NT2/D1 (cell line): ENCODE data around the gene POMT2.

ENCODE experiments used
- DNase-seq: peaks from one replicate; pipeline ENCODE4 v3.0.0-alpha.2; 2011; ENCODE audit warnings: low read depth, low spot score
- H3K27me3 ChIP-seq: 2 replicates; pipeline ENCODE4 v1.6.0; 2011; ENCODE audit warnings: mild to moderate bottlenecking; ENCODE audit not compliant: insufficient read length, insufficient read depth
- H3K36me3 ChIP-seq: 2 replicates; pipeline ENCODE4 v1.6.1; 2011; ENCODE audit warnings: mild to moderate bottlenecking, low read length, mixed read lengths; ENCODE audit not compliant: insufficient read depth, insufficient read length
- H3K4me1 ChIP-seq: 2 replicates; pipeline ENCODE4 v1.5.1; 2011; ENCODE audit not compliant: insufficient read depth, insufficient read length
- H3K4me3 ChIP-seq: 2 replicates; pipeline ENCODE4 v1.5.1; 2011; ENCODE audit warnings: low read depth; ENCODE audit not compliant: insufficient read length
- H3K9ac ChIP-seq: 2 replicates; pipeline ENCODE4 v1.6.0; 2011; ENCODE audit warnings: low read depth; ENCODE audit not compliant: insufficient read length
- H3K9me3 ChIP-seq: 2 replicates; pipeline ENCODE4 v1.5.1; 2011; ENCODE audit warnings: mild to moderate bottlenecking, low read length; ENCODE audit not compliant: insufficient read depth
- SUZ12 ChIP-seq: IDR thresholded peaks from 2 replicates; pipeline ENCODE4 v1.6.1; 2011; ENCODE audit not compliant: insufficient read length, insufficient read depth; ENCODE audit errors: extremely low read depth
- YY1 ChIP-seq: IDR thresholded peaks from 2 replicates; pipeline ENCODE4 v1.6.1; 2011; ENCODE audit not compliant: insufficient read length, insufficient read depth
- ZNF274 ChIP-seq: IDR thresholded peaks from 2 replicates; pipeline ENCODE4 v1.6.1; 2011; ENCODE audit warnings: mild to moderate bottlenecking, low read depth, low read length

POMT2 gene

GRCh38 chr14:77299771-77300170 is 20.9 kb downstream of the POMT2 start:
- no peak overlapping the region for H3K9ac ChIP-seq
- H3K9me3 ChIP-seq, result no peaks in the 10 kb centered on the region
- H3K4me1 ChIP-seq, result peaks cover 7% of the 10 kb centered on the region
- no peak for DNase-seq
- H3K27me3 ChIP-seq, result no peaks in the 10 kb centered on the region
- peaks cover 53% of the 10 kb centered on the region for H3K36me3 ChIP-seq
- H3K4me3 ChIP-seq, result no peak overlapping the region
- TF ChIP-seq SUZ12, result no peak
- no peak for TF ChIP-seq ZNF274
- TF ChIP-seq YY1, result no peak

DNA sequence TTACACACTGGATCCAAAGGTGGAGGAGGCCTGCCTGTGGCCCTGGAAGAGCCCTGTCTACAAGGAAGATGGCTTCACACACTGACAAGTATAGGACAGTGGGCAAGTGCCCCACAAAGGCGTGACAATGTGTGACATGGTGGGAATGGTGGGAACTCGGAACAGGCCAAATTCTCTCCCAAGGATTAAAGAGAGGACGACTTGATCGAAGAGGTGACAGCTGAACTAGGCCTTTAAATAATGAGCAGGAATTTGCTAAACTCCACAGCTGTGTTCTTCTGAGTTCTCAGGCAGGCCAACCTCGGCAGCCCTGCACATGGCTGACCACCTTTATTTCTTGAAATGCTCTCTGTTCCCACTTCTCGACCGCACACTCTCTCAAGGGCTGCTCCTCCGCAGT is 23.8 kb downstream of the POMT2 start:
- DNase-seq, result no peak
- H3K9me3 ChIP-seq, result no peaks in the 10 kb centered on the region
- H3K27me3 ChIP-seq, result no peaks in the 10 kb centered on the region
- H3K4me3 ChIP-seq, result no peak overlapping the region
- TF ChIP-seq ZNF274 (no peak), SUZ12 (no peak), YY1 (no peak)
- H3K36me3 ChIP-seq, result peaks cover 54% of the 10 kb centered on the region
- no peak overlapping the region for H3K9ac ChIP-seq
- peaks cover 2% of the 10 kb centered on the region for H3K4me1 ChIP-seq

- no peak for DNase-seq
- peaks cover under 1% of the 10 kb centered on the region for H3K4me1 ChIP-seq
- H3K9ac ChIP-seq, result no peak overlapping the region
- TF ChIP-seq SUZ12 (no peak), ZNF274 (no peak), YY1 (no peak)
- no peaks in the 10 kb centered on the region for H3K27me3 ChIP-seq
- peaks cover 47% of the 10 kb centered on the region for H3K36me3 ChIP-seq
- H3K9me3 ChIP-seq, result no peaks in the 10 kb centered on the region
- H3K4me3 ChIP-seq, result no peak overlapping the region
Observed at GRCh38 chr14:77296155-77296554, 24.5 kb downstream of the POMT2 start.

- Histone ChIP-seq H3K4me1 (no peaks in the 10 kb centered on the region), H3K27me3 (no peaks in the 10 kb centered on the region), H3K4me3 (no peak overlapping the region), H3K9me3 (no peaks in the 10 kb centered on the region), H3K36me3 (peaks cover 35% of the 10 kb centered on the region), H3K9ac (no peak overlapping the region)
- no peak for DNase-seq
- no peak for TF ChIP-seq SUZ12
- no peak for TF ChIP-seq ZNF274
- TF ChIP-seq YY1, result no peak
Observed at GRCh38 chr14:77290705-77291104, 30.0 kb downstream of the POMT2 start.

GRCh38 chr14:77286576-77286975 is 34.1 kb downstream of the POMT2 start:
- H3K36me3 ChIP-seq, result peaks cover 56% of the 10 kb centered on the region
- no peak overlapping the region for H3K9ac ChIP-seq

GRCh38 chr14:77284466-77284865 is 36.2 kb downstream of the POMT2 start:
- H3K36me3 ChIP-seq, result peaks cover 66% of the 10 kb centered on the region
- TF ChIP-seq YY1, result no peak
- no peak for TF ChIP-seq ZNF274
- TF ChIP-seq SUZ12, result no peak
- H3K9me3 ChIP-seq, result no peaks in the 10 kb centered on the region
- no peak overlapping the region for H3K9ac ChIP-seq
- H3K4me1 ChIP-seq, result no peaks in the 10 kb centered on the region
- H3K27me3 ChIP-seq, result no peaks in the 10 kb centered on the region
- DNase-seq, result no peak
- H3K4me3 ChIP-seq, result no peak overlapping the region

More at GRCh38 chr14:77286576-77286975, 34.1 kb downstream of the POMT2 start:
- H3K4me1 ChIP-seq, result no peaks in the 10 kb centered on the region
- H3K27me3 ChIP-seq, result no peaks in the 10 kb centered on the region
- no peak overlapping the region for H3K4me3 ChIP-seq
- DNase-seq, result no peak
- H3K9me3 ChIP-seq, result no peaks in the 10 kb centered on the region
- TF ChIP-seq YY1 (no peak), SUZ12 (no peak), ZNF274 (no peak)

- DNase-seq, result no peak
- peaks cover 70% of the 10 kb centered on the region for H3K36me3 ChIP-seq
- H3K9me3 ChIP-seq, result no peaks in the 10 kb centered on the region
- H3K9ac ChIP-seq, result no peak overlapping the region
- H3K4me3 ChIP-seq, result no peak overlapping the region
- TF ChIP-seq ZNF274 (no peak), SUZ12 (no peak), YY1 (no peak)
- no peaks in the 10 kb centered on the region for H3K27me3 ChIP-seq
- H3K4me1 ChIP-seq, result no peaks in the 10 kb centered on the region
Observed at GRCh38 chr14:77284066-77284465, 36.6 kb downstream of the POMT2 start.
